Activated CD8-positive, alpha-beta T cell treated with anti-CD3 and anti-CD28 coated beads for 36 hours (primary cell): ENCODE measurements around the gene MATR3. TPM values are rescaled to one million over a fixed set of nuclear protein-coding genes. Genes with fewer than 3 reads are reported as not detected.
"Not testable (repeated sequence)": the region's sequence is repeated elsewhere in the genome, so short reads cannot be mapped to it uniquely, and the experiment has no call there.

Experiments used
- ATAC-seq: fragments of 200-7000 bp; cut with Tn5 transposase; one replicate; pipeline ENCODE4 v1.10.0; 2021; ENCODE audit warnings: mild to moderate bottlenecking, moderate library complexity
- CTCF ChIA-PET: fragments of 350-600 bp; sonication (Branson Sonifier 250); formaldehyde crosslinking; loops from one replicate; lab custom pipeline; 2021; ENCODE audit warnings: antibody characterized with exemption; lab: Charles Lee
- POLR2A ChIA-PET: fragments of 350-600 bp; sonication (Branson Sonifier 250); formaldehyde crosslinking; loops from one replicate; lab custom pipeline; 2021; ENCODE audit warnings: antibody characterized with exemption; lab: Charles Lee
- DNase-seq: peaks from one replicate; pipeline ENCODE4 v3.0.0-alpha.2; 2020
- H3K27ac Mint-ChIP-seq: one replicate; pipeline ENCODE4 v1.8.0; 2021; ENCODE audit warnings: mild to moderate bottlenecking, mixed read lengths
- H3K27me3 Mint-ChIP-seq: one replicate; pipeline ENCODE4 v1.8.0; 2021; ENCODE audit warnings: mixed read lengths
- H3K36me3 Mint-ChIP-seq: one replicate; pipeline ENCODE4 v1.8.0; 2021; ENCODE audit warnings: low read depth, mixed read lengths
- H3K4me1 Mint-ChIP-seq: one replicate; pipeline ENCODE4 v1.8.0; 2021; ENCODE audit warnings: low read depth, mixed read lengths
- H3K4me3 Mint-ChIP-seq: one replicate; pipeline ENCODE4 v1.8.0; 2021; ENCODE audit warnings: mild to moderate bottlenecking, moderate library complexity, mixed read lengths
- H3K9me3 Mint-ChIP-seq: one replicate; pipeline ENCODE4 v1.8.0; 2021; ENCODE audit warnings: mixed read lengths
- CTCF ChIP-seq: fragments of 200-600 bp; IDR thresholded peaks from one replicate; pipeline ENCODE4 v1.8.0; 2022; ENCODE audit warnings: antibody characterized with exemption, mild to moderate bottlenecking
- intact Hi-C: fragments of 100-400 bp; cut with micrococcal nuclease; formaldehyde crosslinking; loops from one replicate; pipeline ENCODE4 v1.10.0; 2022
- total RNA-seq, 2 experiments: library from RNA; stranded (reverse); gene quantifications; one replicate each; pipeline ENCODE4 v1.2.3, GENCODE V29; 2021

Gene MATR3
- total RNA-seq, 2 experiments from 2014 or later: 181 to 209 TPM

GRCh38 chr5:139304391-139305324, 11.1 kb downstream of the MATR3 start:
- no peak overlapping the region for H3K4me3 Mint-ChIP-seq
- peaks cover 81% of the 10 kb centered on the region for H3K4me1 Mint-ChIP-seq
- peak overlapping the region; percentile 53 for H3K27ac Mint-ChIP-seq
- ATAC-seq (no peak), DNase-seq (no peak)
- intact Hi-C loops: no loop called here
- POLR2A ChIA-PET: interaction anchor here (0.6 to 30.1 kb wide), 9 partner anchors 8 to 773 kb away, joined by 3 to 384 read pairs (median 3); partner anchors contain the start of genes MATR3 and PAIP2
- TF ChIP-seq CTCF: no peak
- H3K36me3 Mint-ChIP-seq: peaks cover 29% of the 10 kb centered on the region
- CTCF ChIA-PET: interaction anchor here (0.8 to 2.2 kb wide), 7 partner anchors 13 to 88 kb away, joined by 3 to 8 read pairs (median 3); partner anchors contain the start of gene PAIP2
- no peaks in the 10 kb centered on the region for H3K27me3 Mint-ChIP-seq
- no peaks in the 10 kb centered on the region for H3K9me3 Mint-ChIP-seq

- no peaks in the 10 kb centered on the region for H3K27me3 Mint-ChIP-seq
- no peak for TF ChIP-seq CTCF
- POLR2A ChIA-PET: interaction anchor here (1.6 to 30.1 kb wide), 4 partner anchors 11 to 98 kb away, joined by 3 to 384 read pairs (median 72); partner anchors contain the start of genes MATR3 and SPATA24
- ATAC-seq (peak; percentile 26), DNase-seq (no peak)
- peaks cover 38% of the 10 kb centered on the region for H3K36me3 Mint-ChIP-seq
- H3K4me1 Mint-ChIP-seq: peaks cover 86% of the 10 kb centered on the region
- intact Hi-C loops: no loop called here
- H3K4me3 Mint-ChIP-seq: no peak overlapping the region
- H3K9me3 Mint-ChIP-seq: no peaks in the 10 kb centered on the region
- CTCF ChIA-PET: interaction anchor here (1.0 to 2.2 kb wide), 3 partner anchors 9 to 36 kb away, joined by 3 to 8 read pairs (median 4); partner anchors contain the start of gene PAIP2
- peak overlapping the region; percentile 62 for H3K27ac Mint-ChIP-seq
Observed at GRCh38 chr5:139306197-139306596, 12.7 kb downstream of the MATR3 start.

- peaks cover 83% of the 10 kb centered on the region for H3K4me1 Mint-ChIP-seq
- ChIA-PET CTCF (interaction anchor here (1.0 to 2.2 kb wide), 3 partner anchors 10 to 85 kb away, joined by 3 to 8 read pairs (median 4); partner anchors contain the start of gene PAIP2), POLR2A (interaction anchor here (0.6 to 30.1 kb wide), 6 partner anchors 12 to 110 kb away, joined by 3 to 384 read pairs (median 34); partner anchors contain the start of genes MATR3 and SPATA24)
- ATAC-seq: no peak
- no peaks in the 10 kb centered on the region for H3K27me3 Mint-ChIP-seq
- TF ChIP-seq CTCF: no peak
- peak overlapping the region; percentile 62 for H3K27ac Mint-ChIP-seq
- H3K9me3 Mint-ChIP-seq: no peaks in the 10 kb centered on the region
- no peak overlapping the region for H3K4me3 Mint-ChIP-seq
- no peak for DNase-seq
- H3K36me3 Mint-ChIP-seq: peaks cover 36% of the 10 kb centered on the region
- intact Hi-C loops: no loop called here
Observed at GRCh38 chr5:139306628-139307379, 13.3 kb downstream of the MATR3 start.

GRCh38 chr5:139308797-139309196, 15.3 kb downstream of the MATR3 start:
- H3K9me3 Mint-ChIP-seq: no peaks in the 10 kb centered on the region
- ATAC-seq: no peak
- no peak for TF ChIP-seq CTCF
- H3K27me3 Mint-ChIP-seq: no peaks in the 10 kb centered on the region
- intact Hi-C loops: no loop called here
- H3K4me1 Mint-ChIP-seq: peaks cover 75% of the 10 kb centered on the region
- CTCF ChIA-PET: no interaction called here
- peak overlapping the region; percentile 77 for H3K27ac Mint-ChIP-seq
- POLR2A ChIA-PET: interaction anchor here (0.7 to 30.1 kb wide), 4 partner anchors 9 to 28 kb away, joined by 3 to 384 read pairs (median 43); partner anchors contain the start of gene MATR3
- no peak for DNase-seq
- H3K4me3 Mint-ChIP-seq: no peak overlapping the region
- H3K36me3 Mint-ChIP-seq: peaks cover 32% of the 10 kb centered on the region

GRCh38 chr5:139310715-139311186, 17.2 kb downstream of the MATR3 start:
- H3K27me3 Mint-ChIP-seq, H3K4me3 Mint-ChIP-seq, intact Hi-C loops, H3K9me3 Mint-ChIP-seq: not testable (repeated sequence)
- Mint-ChIP-seq H3K36me3 (peaks cover 45% of the 10 kb centered on the region), H3K27ac (peak overlapping the region; percentile 69), H3K4me1 (peaks cover 72% of the 10 kb centered on the region)
- DNase-seq: peak; percentile 23
- ATAC-seq: peak; percentile 34
- ChIA-PET CTCF (interaction anchor here (0.8 to 1.8 kb wide), 2 partner anchors 11 to 13 kb away, joined by 3 to 9 read pairs; no protein-coding TSS in a partner anchor), POLR2A (interaction anchor here (0.6 to 30.1 kb wide), 4 partner anchors 12 to 764 kb away, joined by 3 to 384 read pairs (median 24); partner anchors contain the start of gene MATR3)
